Measurements from ENCODE around the gene CTBS.
"Not testable (repeated sequence)": the region's sequence is repeated elsewhere in the genome, so short reads cannot be mapped to it uniquely, and the experiment has no call there.

The CTBS gene

GRCh38 chr1:84573967-84574842 lies at the start of gene CTBS:
TSS of gene CTBS (minus strand) at chr1:84574440. CDS start at chr1:84574415, 25 bp downstream.
- peak; percentile 93 for DNase-seq (ENCODE audit: low spot score)

GRCh38 chr1:84621553-84621952 lies 47.3 kb upstream of the CTBS start:
- DNase-seq (ENCODE audit: low spot score) = no peak

- DNase-seq (ENCODE audit: low spot score) = peak; percentile 89
Observed at GRCh38 chr1:84620720-84621313, 46.6 kb upstream of the CTBS start.

GRCh38 chr1:84619383-84620102 lies 45.3 kb upstream of the CTBS start:
- DNase-seq (ENCODE audit: low spot score) = no peak

- no peak for DNase-seq (ENCODE audit: low spot score)
Observed at GRCh38 chr1:84617349-84617748, 43.1 kb upstream of the CTBS start.

- DNase-seq (ENCODE audit: low spot score) = no peak
Observed at GRCh38 chr1:84615790-84616189, 41.5 kb upstream of the CTBS start.

GRCh38 chr1:84613887-84614286 lies 39.6 kb upstream of the CTBS start:
- no peak for DNase-seq (ENCODE audit: low spot score)

GRCh38 chr1:84613026-84613425 lies 38.8 kb upstream of the CTBS start:
- DNase-seq (ENCODE audit: low spot score) = no peak

GRCh38 chr1:84611796-84612195 lies 37.6 kb upstream of the CTBS start:
- DNase-seq (ENCODE audit: low spot score) = no peak

GRCh38 chr1:84611091-84611490 lies 36.9 kb upstream of the CTBS start:
- no peak for DNase-seq (ENCODE audit: low spot score)

GRCh38 chr1:84606977-84607376 lies 32.7 kb upstream of the CTBS start:
- DNase-seq (ENCODE audit: low spot score) = no peak

- DNase-seq (ENCODE audit: low spot score) = no peak
Observed at GRCh38 chr1:84605157-84605556, 30.9 kb upstream of the CTBS start.

GRCh38 chr1:84603941-84604830 lies 29.9 kb upstream of the CTBS start:
- no peak for DNase-seq (ENCODE audit: low spot score)

- no peak for DNase-seq (ENCODE audit: low spot score)
Observed at GRCh38 chr1:84603223-84603622, 29.0 kb upstream of the CTBS start.

GRCh38 chr1:84600796-84601195 lies 26.6 kb upstream of the CTBS start:
- no peak for DNase-seq (ENCODE audit: low spot score)

- no peak for DNase-seq (ENCODE audit: low spot score)
Observed at GRCh38 chr1:84598846-84599741, 24.9 kb upstream of the CTBS start.

GRCh38 chr1:84598418-84598817 lies 24.2 kb upstream of the CTBS start:
- DNase-seq (ENCODE audit: low spot score) = no peak

GRCh38 chr1:84597011-84597410 lies 22.8 kb upstream of the CTBS start:
- no peak for DNase-seq (ENCODE audit: low spot score)

GRCh38 chr1:84594959-84595358 lies 20.7 kb upstream of the CTBS start:
- DNase-seq (ENCODE audit: low spot score) = not testable (repeated sequence)

GRCh38 chr1:84587099-84587498 lies 12.9 kb upstream of the CTBS start:
- DNase-seq (ENCODE audit: low spot score) = no peak

- no peak for DNase-seq (ENCODE audit: low spot score)
Observed at GRCh38 chr1:84585803-84586202, 11.6 kb upstream of the CTBS start.
